SK-N-SH treated with all-trans-retinoic acid at 6 μM for 48 hours (cell line): ENCODE results near the gene SORCS2.

Experiments
- ATAC-seq: fragments of 200-7000 bp; cut with Tn5 transposase; 3 replicates; pipeline ENCODE4 v1.9.1; 2020; ENCODE audit warnings: mild to moderate bottlenecking, moderate library complexity
- BACH2 ChIP-seq: fragments of 250-450 bp; sonication (Bioruptor Pico); IDR thresholded peaks from 2 replicates; pipeline ENCODE4 v1.9.0; 2021; ENCODE audit warnings: mild to moderate bottlenecking, borderline replicate concordance
- CSDC2 ChIP-seq: fragments of 250-450 bp; sonication (Bioruptor Pico); IDR thresholded peaks from 2 replicates; pipeline ENCODE4 v1.5.0; 2020; ENCODE audit warnings: mild to moderate bottlenecking, moderate library complexity
- CSRNP3 ChIP-seq: fragments of 250-450 bp; sonication (Bioruptor Pico); IDR thresholded peaks from 2 replicates; pipeline ENCODE4 v1.5.1; 2021; ENCODE audit warnings: mild to moderate bottlenecking, moderate library complexity
- ESRRG ChIP-seq: fragments of 250-450 bp; sonication (Bioruptor Pico); IDR thresholded peaks from 2 replicates; pipeline ENCODE4 v1.6.1; 2021; ENCODE audit warnings: mild to moderate bottlenecking
- GLIS3 ChIP-seq: fragments of 250-450 bp; sonication (Bioruptor Pico); IDR thresholded peaks from 2 replicates; pipeline ENCODE4 v1.5.0; 2020; ENCODE audit warnings: mild to moderate bottlenecking, moderate library complexity
- ISL1 ChIP-seq: fragments of 250-450 bp; sonication (Bioruptor Pico); IDR thresholded peaks from 2 replicates; pipeline ENCODE4 v2.1.2; 2022; ENCODE audit warnings: mild to moderate bottlenecking, moderate library complexity
- OSR1 ChIP-seq: fragments of 250-450 bp; sonication (Bioruptor Pico); IDR thresholded peaks from 2 replicates; pipeline ENCODE4 v1.8.0; 2022; ENCODE audit warnings: moderate library complexity, mild to moderate bottlenecking, inconsistent platforms
- PPARA ChIP-seq: fragments of 250-450 bp; sonication (Bioruptor Pico); IDR thresholded peaks from 2 replicates; pipeline ENCODE4 v1.5.0; 2020; ENCODE audit warnings: mild to moderate bottlenecking, borderline replicate concordance
- RARB ChIP-seq: fragments of 250-450 bp; sonication (Bioruptor Pico); IDR thresholded peaks from 2 replicates; pipeline ENCODE4 v1.8.0; 2021; ENCODE audit warnings: mild to moderate bottlenecking, moderate library complexity
- TCF4 ChIP-seq: fragments of 250-450 bp; sonication (Bioruptor Pico); IDR thresholded peaks from 2 replicates; pipeline ENCODE4 v1.8.0; 2021; ENCODE audit warnings: mild to moderate bottlenecking, moderate library complexity, borderline replicate concordance
- TOX ChIP-seq: fragments of 250-450 bp; sonication (Bioruptor Pico); IDR thresholded peaks from 2 replicates; pipeline ENCODE4 v1.8.0; 2021; ENCODE audit warnings: mild to moderate bottlenecking, moderate library complexity, borderline replicate concordance
- TSHZ2 ChIP-seq: fragments of 250-450 bp; sonication (Bioruptor Pico); IDR thresholded peaks from 2 replicates; pipeline ENCODE4 v1.5.0; 2020; ENCODE audit warnings: mild to moderate bottlenecking, moderate library complexity
- ZFP3 ChIP-seq: fragments of 250-450 bp; sonication (Bioruptor Pico); IDR thresholded peaks from 2 replicates; pipeline ENCODE4 v1.5.0; 2020; ENCODE audit warnings: mild to moderate bottlenecking, moderate library complexity
- ZFP30 ChIP-seq: fragments of 450-650 bp; formaldehyde crosslinking; IDR thresholded peaks from 2 replicates; pipeline ENCODE4 v1.5.0; 2022; ENCODE audit warnings: mild to moderate bottlenecking, moderate library complexity
- ZNF565 ChIP-seq: fragments of 450-650 bp; formaldehyde crosslinking; conservative IDR thresholded peaks from 2 replicates; pipeline ENCODE4 v1.5.0; 2020; ENCODE audit warnings: low read depth, mild to moderate bottlenecking, moderate library complexity
- ZNF70 ChIP-seq: fragments of 450-650 bp; formaldehyde crosslinking; IDR thresholded peaks from 2 replicates; pipeline ENCODE4 v1.5.0; 2020; ENCODE audit warnings: mild to moderate bottlenecking, moderate library complexity
- ZNF8 ChIP-seq: fragments of 450-650 bp; formaldehyde crosslinking; IDR thresholded peaks from 2 replicates; pipeline ENCODE4 v1.5.0; 2020; ENCODE audit warnings: mild to moderate bottlenecking, moderate library complexity
- TF ChIP-seq, protein P1 (sequence below): fragments of 250-450 bp; sonication (Bioruptor Pico); IDR thresholded peaks from 2 replicates; pipeline ENCODE4 v1.5.1; 2020; ENCODE audit warnings: low read depth, mild to moderate bottlenecking, moderate library complexity
- TF ChIP-seq, protein P2 (sequence below): fragments of 250-450 bp; sonication (Bioruptor Pico); IDR thresholded peaks from 2 replicates; pipeline ENCODE4 v1.8.0; 2020; ENCODE audit warnings: mild to moderate bottlenecking, moderate library complexity, borderline replicate concordance
- TF ChIP-seq, protein P3 (sequence below): fragments of 250-450 bp; sonication (Bioruptor Pico); IDR thresholded peaks from 2 replicates; pipeline ENCODE4 v1.8.0; 2021; ENCODE audit warnings: low read depth, mild to moderate bottlenecking, moderate library complexity, borderline replicate concordance

SORCS2 gene

DNA sequence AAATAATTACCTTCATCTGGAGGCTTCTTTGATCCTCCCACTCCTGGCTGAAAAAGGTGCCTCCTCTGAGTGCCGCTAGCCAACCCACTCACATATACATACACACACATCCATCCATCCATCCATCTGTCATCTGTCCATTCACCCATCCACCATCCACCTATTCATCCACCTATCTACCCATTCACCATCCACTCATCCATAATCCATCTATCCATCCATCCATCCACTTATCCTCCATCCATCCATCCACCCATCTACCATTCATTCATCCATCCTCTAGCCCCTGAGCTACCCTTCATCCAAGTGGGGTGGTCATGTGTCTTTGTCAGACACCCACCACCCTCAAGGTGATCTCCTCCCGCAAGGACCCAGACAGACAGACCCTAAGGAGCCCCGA, 423.9 kb downstream of the SORCS2 start:
- ATAC-seq, result no peak
- no peak for TF ChIP-seq GLIS3 (CRISPR knock-in tag)
- TF ChIP-seq TSHZ2 (CRISPR knock-in tag), result no peak
- TF ChIP-seq, protein P1, sequence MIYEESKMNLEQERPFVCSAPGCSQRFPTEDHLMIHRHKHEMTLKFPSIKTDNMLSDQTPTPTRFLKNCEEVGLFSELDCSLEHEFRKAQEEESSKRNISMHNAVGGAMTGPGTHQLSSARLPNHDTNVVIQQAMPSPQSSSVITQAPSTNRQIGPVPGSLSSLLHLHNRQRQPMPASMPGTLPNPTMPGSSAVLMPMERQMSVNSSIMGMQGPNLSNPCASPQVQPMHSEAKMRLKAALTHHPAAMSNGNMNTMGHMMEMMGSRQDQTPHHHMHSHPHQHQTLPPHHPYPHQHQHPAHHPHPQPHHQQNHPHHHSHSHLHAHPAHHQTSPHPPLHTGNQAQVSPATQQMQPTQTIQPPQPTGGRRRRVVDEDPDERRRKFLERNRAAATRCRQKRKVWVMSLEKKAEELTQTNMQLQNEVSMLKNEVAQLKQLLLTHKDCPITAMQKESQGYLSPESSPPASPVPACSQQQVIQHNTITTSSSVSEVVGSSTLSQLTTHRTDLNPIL, result no peak
- no peak for TF ChIP-seq RARB (CRISPR knock-in tag)
- no peak for TF ChIP-seq ZNF565 (CRISPR knock-in tag)
- no peak for TF ChIP-seq ZFP30 (CRISPR knock-in tag)
- no peak for TF ChIP-seq ZNF70
- TF ChIP-seq, protein P2, sequence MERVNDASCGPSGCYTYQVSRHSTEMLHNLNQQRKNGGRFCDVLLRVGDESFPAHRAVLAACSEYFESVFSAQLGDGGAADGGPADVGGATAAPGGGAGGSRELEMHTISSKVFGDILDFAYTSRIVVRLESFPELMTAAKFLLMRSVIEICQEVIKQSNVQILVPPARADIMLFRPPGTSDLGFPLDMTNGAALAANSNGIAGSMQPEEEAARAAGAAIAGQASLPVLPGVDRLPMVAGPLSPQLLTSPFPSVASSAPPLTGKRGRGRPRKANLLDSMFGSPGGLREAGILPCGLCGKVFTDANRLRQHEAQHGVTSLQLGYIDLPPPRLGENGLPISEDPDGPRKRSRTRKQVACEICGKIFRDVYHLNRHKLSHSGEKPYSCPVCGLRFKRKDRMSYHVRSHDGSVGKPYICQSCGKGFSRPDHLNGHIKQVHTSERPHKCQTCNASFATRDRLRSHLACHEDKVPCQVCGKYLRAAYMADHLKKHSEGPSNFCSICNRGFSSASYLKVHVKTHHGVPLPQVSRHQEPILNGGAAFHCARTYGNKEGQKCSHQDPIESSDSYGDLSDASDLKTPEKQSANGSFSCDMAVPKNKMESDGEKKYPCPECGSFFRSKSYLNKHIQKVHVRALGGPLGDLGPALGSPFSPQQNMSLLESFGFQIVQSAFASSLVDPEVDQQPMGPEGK (CRISPR knock-in tag), result no peak
- no peak for TF ChIP-seq ISL1

DNA sequence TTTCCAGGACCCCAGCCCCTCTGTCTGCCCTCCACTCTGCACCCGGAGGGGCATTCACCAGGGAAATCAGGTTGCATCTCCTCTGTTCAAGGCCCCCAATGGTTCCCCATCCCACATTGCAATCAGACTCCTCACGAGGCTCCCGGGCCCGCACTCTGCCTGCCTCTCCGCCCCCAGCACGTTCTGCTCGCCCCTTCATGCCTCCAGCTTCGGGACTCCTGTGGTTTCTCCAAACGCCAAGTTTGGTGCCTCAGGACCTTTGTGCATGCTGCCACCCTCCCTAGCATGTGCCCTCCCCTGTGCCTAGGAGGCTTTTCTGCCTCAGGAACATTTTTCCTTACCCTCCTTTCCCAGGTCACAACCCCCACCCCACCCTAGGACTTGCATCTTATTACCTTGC, 426.0 kb downstream of the SORCS2 start:
- ATAC-seq, result no peak
- TF ChIP-seq TCF4 (CRISPR knock-in tag) (no peak), TSHZ2 (CRISPR knock-in tag) (no peak), ZNF8 (CRISPR knock-in tag) (no peak), ISL1 (no peak), ZFP30 (CRISPR knock-in tag) (no peak), ZFP3 (no peak), OSR1 (no peak), CSDC2 (CRISPR knock-in tag) (no peak), CSRNP3 (CRISPR knock-in tag) (no peak), GLIS3 (CRISPR knock-in tag) (no peak), ESRRG (no peak), ZNF70 (no peak), ZNF565 (CRISPR knock-in tag) (no peak), BACH2 (CRISPR knock-in tag) (no peak), PPARA (CRISPR knock-in tag) (no peak), TOX (no peak)
- TF ChIP-seq, protein P2 (CRISPR knock-in tag), result no peak
- TF ChIP-seq, protein P3, sequence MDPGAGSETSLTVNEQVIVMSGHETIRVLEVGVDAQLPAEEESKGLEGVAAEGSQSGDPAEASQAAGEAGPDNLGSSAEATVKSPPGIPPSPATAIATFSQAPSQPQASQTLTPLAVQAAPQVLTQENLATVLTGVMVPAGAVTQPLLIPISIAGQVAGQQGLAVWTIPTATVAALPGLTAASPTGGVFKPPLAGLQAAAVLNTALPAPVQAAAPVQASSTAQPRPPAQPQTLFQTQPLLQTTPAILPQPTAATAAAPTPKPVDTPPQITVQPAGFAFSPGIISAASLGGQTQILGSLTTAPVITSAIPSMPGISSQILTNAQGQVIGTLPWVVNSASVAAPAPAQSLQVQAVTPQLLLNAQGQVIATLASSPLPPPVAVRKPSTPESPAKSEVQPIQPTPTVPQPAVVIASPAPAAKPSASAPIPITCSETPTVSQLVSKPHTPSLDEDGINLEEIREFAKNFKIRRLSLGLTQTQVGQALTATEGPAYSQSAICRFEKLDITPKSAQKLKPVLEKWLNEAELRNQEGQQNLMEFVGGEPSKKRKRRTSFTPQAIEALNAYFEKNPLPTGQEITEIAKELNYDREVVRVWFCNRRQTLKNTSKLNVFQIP (CRISPR knock-in tag), result no peak
- TF ChIP-seq, protein P1, result no peak
- TF ChIP-seq, all 23 proteins: peak for 0
